CD4-positive, alpha-beta T cell treated with Interleukin-17A for 4 hours (primary cell): ENCODE measurements around the gene ACBD4.

Source experiments
- DNase-seq: peaks from one replicate; pipeline ENCODE4 v3.0.0-alpha.2; 2020; ENCODE audit warnings: mixed read lengths

Gene ACBD4

DNA sequence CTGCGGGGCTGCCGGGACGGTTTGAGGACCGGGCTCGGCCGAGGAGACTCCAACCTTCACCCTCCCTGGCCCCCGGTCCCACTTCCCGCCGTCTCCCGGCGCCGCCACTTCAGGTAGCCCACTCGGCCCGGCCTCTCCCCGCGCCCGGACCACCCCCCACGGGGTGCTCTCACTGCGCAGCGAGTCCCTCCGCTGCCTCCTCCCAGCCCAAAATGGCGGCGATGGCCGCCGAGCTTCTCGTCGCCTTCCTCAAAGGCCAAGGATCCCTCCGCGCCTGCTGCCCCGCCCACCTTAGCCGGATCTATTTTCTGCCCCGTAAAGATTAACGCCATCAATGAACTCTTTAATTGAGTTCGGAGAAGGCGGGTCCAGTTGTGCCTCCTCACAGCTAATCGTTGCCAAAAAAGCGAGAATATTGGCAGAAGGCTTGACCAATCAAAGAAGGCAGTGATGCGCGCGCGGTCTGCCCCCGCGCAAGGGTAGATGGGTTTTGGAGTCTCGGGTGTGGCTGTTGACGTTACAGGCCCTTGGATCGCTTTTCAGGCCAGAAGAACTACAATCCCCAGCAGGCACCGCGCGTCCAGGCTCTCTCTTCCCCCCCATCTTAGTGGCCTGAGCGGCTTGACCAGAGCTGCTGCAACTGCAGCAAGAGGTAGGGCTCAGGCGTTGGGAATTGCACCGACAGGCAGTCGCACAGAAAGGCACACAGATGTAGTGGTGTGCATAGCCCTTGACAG is 26.0 kb downstream of the ACBD4 start, which contains the start of gene HEXIM2:
Gene HEXIM2 (plus strand): TSS at position 588 of the 737 bp plus-strand sequence. CDS start 919 bp downstream, outside the sequence.
- peak; percentile 96 for DNase-seq

DNA sequence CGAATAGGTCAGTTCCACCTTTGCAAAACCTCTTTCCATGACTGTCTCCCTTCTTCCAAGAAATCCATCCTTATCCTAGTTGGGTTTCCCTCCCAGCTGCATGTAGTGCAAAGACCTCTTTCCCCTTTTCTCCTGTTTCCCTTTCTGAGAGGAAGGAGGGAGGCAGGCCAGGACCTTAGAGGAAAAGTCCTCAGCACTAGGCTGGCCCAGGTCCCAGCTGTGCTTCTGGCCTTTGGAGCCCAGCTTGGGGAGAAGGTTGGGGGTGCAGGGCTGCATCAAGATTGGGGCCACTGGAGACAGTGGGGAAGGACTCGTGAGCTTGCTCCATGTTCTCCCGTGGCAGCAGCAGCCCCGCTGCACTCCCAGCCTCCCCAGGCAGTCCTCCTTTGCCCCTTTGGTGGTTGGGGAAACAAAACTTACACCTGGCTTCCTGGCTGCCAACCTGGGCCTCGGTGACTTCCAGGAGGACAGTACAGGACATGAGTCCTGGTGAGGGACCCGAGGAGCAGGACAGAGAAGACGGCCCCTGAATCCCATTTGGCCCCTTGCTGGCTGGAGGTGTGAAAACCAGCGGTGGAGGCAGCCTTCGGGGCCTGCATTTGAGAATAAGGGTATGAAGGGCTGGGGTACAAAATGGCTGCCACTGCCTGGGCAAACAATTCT is 26.7 kb downstream of the ACBD4 start:
- DNase-seq: no peak

DNA sequence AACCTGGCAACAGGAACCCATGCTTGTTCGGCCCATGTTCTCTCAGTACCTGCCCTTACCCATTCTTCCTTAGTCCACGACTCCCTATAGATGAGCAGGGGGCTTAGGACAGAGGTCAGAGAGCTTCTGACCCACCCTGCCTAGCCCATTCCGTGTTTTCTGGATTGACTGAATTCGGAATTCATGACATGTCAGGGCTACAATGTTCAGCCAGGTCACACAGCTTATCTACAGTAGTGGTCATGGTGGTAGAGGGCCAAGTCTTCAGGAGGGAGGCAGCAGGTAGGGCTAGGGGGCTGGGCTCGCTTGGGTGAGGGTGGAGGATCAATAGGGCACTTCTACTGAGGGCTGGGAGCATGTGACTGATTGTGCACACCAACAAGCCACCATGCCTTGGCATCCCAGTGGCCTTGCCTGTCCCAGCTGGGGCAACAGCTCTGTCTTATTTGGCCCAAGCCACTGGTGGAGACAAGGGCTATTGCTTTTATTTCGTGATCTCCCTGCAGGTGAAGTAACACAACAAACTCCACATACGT is 29.3 kb downstream of the ACBD4 start:
- no peak for DNase-seq

DNA sequence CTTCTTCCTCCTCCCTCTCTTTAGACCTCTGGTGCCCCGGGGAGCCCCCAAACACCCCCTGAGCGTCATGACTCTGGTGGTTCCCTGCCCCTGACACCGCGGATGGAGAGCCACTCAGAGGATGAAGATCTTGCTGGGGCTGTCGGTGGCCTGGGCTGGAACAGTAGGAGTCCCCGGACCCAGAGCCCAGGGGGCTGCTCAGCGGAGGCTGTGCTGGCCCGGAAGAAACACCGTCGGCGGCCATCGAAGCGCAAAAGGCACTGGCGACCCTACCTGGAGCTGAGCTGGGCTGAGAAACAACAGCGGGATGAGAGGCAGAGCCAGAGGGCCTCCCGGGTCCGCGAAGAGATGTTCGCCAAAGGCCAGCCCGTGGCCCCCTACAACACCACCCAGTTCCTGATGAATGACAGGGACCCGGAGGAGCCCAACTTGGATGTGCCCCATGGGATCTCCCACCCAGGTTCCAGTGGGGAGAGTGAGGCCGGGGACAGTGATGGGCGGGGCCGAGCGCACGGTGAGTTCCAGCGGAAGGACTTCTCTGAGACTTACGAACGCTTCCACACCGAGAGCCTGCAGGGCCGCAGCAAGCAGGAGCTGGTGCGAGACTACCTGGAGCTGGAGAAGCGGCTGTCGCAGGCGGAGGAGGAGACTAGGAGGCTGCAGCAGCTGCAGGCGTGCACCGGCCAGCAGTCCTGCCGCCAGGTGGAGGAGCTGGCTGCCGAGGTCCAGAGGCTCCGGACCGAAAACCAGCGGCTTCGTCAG is 33.7 kb downstream of the ACBD4 start:
- DNase-seq: no peak

DNA sequence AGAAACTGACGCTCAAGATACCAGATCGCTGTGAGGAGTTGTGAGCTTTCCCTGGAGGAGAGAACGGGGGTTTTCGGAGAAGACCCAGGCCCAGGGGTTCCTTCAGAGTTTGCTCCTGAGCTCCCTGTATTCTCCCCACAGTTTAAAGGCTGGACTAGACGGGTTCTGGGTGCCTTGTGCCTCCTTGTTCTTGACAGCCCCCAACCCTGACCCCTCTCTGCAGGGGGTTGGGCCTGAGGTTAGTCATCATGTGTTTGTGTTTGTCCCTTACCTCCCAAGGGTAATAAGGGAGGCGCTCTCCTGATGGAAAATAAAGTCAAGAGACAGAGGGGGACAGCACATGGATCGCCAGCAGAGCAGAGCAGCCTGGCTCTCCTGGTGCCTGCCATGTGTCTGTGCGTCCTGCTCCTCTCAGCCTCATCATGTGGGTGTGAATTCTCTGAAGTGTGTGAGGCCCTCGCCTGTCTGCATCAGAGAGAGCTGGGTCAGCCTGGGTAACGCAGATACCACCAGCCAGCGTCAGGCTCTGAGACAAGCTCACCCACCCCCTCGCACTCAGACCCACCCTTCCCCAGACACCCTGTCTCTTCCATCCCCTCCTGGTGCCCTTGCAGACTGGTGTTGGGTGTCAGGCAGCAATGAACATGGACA is 34.9 kb downstream of the ACBD4 start:
- no peak for DNase-seq

DNA sequence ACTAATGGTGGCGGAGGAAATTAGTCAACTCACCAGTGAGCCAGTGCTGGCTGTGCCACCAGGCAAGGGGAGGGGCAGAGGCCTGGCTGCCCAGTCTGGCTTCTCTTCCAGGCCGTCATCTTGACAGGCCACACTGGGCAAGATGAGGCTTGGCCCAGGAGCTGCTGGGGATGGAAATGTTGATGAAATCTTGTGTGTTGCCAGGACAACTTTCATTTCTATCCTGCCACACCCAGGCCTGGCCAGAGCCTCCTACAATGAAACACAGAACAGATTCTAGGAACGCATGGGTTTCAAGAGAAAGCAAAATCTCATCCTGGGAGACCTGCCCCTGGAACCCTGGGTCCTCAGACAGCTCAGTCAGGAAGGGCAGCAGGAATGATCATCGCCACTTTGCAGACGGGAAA is 35.4 kb downstream of the ACBD4 start:
- DNase-seq: no peak

DNA sequence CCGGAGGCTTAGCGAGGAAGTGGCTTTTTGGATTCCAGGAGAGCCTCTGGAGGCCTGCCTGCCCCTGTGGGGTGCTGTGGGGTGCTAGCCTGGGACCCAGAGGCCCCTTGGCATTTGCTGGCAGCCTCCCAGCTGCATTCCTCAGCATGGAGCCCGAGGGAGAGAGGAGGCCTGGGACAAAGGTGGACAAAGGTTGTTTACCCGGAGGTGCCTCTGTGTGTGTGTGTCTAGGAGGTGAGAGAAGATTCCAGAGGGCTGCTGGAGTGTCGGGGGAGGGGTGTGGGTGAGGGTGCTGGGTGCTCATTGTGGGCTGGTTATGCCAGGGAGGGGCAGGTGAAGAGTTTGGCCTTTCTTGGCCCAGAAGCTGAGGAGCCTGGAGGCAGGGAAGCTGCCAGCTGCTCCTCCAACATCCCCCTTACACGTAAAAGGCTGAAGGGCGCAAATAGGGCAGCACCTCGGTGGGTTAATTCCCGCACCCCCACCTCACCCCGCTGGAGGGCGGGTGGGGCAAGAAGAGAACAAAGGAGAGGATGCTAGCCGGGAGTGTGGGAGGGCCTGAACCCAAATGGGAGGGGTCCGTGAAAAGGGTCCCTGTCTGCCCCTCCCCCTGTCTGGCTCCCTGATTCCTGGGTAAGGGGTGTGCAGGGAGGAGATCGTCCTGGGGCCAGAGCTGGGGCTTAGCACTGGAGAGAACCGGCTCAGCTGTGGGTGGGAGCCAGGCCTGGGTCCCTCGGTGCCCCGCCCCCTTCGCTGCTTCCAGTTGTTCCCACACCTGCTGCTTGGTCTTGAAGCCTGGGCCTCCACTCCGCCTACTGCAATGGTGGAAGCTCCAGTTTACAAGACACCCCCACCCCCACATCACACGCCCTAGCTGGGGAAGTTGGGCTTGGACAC is 36.1 kb downstream of the ACBD4 start:
- DNase-seq: peak; percentile 8

DNA sequence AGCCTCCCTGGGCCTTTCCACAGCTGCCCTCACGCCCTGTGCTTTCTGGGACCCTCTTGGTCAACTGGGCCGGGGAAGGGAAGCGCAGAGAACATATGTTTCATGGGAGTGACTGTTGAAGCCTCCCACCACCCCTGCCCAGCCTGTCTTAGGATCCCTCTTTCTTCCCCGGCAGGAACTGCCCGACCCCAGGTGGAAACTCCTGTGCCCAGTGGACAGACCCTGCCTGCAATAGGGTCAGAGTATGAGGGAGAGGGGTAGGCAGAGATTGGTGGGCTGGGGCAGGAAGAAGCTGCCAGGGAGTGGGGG is 36.7 kb downstream of the ACBD4 start:
- DNase-seq: no peak

DNA sequence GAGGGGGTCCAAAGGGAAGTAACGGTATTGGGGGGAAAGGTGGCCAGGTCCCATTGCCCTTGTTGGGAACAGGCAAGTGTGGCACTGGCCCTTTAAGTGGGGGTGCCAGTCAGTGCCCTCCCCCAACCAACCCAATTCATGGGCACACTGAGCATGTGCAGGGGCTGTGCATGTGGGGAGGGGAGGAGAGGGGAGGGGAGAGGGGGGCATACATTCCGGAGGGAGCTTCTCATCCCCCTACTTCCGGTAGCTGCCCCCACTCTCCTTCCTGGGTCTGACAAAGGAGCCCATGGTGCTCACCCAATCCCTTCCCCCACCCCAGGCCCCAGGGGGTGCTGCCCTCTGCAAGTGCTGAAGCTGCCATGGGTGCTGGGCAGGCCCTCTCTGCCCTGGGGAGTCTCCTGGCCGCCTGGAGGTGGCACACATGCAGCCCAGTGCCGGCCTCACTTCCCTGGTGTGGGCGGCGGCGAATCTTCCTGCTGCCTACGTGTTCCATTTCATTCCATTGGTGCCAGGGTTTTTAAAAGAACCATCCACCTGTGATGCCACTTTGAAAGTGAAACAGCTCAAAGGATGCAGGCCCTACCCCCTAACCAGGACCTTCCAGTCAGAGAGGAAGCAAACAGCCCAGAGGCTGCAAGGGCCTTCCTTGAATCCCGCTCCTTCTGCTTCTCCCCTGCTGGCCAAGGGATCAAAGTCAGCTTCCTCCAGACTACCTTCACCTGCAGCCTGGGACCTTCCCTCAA is 37.2 kb downstream of the ACBD4 start:
- peak; percentile 77 for DNase-seq

DNA sequence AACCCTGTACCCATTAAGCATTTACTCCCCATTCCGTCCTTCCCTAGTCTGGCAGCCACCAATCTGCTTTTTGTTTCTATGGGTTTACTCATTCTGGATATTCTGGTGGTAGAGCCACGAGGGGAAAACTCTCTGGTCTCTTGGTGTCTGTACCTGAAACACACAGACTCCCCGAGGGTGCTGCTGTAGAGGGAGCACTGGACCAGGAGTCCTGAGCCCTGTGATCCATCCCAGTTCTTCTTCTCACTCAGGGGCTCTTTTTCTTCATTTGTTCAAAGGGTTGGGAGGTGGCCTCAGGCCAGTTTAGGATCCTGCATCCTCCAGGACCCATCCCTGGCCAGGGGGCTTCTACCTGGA is 40.2 kb downstream of the ACBD4 start:
- DNase-seq: no peak

DNA sequence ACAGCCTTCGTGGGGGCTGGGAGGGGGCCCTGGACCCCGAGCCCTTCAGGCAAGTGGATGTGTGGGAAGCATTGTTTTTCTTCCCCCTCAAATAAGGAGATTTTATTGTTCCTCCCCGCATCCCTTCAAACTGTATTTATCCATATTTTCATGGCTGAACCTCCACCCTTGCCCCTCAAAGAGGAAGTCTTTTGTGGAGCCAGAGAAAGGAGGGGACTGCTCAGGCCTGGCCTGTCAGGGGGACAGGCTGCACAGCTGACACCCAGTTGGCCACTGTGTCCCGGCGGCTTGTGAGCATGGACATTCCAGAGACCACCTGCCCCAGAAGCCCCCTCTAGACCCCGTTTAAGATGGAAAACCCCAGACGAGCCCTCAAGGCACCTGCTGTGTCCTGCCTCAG is 42.1 kb downstream of the ACBD4 start:
- no peak for DNase-seq

DNA sequence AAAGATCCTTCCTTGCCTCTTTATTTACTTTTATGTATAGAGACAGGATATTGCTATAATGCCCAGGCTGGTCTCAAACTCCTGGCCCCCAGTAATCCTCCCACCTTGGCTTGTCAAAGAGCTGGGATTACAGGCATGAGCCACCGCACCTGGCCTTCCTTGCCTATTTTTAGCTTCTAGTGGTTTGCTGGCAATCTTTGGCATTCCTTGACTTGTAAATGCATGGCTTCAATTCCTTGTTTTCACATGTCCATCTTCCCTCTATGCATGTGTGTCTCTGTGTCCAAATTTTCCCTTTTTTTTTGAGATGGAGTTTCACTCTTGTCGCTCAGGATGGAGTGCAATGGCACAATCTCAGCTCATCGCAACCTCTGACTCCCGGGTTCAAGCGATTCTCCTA is 48.7 kb downstream of the ACBD4 start:
- no peak for DNase-seq

DNA sequence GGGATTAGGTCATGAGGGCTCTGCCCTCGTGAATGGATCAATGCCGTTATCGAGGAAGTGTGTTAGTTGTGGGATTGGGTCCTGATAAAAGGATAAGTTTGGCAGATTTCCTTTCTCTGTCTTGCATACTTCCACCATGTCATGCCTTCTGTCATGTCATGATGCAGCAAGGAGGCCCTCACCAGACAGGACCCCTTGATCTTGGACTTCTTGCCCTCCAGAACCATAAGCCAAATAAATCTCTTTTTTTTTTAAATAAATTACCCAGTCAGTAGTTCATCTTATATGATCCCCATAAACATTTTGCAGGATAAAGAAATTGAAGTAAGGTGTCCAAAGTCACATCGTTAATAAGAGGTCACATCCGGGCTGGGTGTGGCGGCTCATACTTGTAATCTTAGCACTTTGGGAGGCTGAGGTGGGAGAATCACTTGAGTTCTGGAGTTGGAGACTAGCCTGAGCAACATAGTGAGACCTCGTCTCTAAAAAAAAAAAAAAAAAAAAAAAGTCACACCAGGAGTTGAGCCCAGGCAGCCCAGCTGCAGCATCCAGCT is 51.4 kb downstream of the ACBD4 start:
- no peak for DNase-seq

DNA sequence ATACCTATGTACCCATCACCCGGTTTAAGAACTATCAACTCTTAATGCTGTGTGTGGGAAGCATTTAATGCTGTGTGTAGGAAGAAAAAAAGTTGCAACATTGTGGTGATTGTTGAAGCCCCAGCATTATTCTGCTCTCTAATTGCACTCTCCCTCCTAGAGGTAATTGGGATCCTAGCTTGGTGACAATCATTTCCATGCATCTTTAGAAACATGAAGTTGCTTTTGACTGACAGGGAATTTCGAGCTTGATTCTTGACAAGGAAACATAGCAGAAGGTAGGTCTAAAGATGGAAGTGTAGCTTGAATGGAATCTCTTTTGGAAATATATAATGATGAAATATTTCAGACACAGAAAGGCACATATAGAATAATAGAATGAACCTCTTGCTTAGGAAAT is 53.5 kb downstream of the ACBD4 start:
- no peak for DNase-seq

DNA sequence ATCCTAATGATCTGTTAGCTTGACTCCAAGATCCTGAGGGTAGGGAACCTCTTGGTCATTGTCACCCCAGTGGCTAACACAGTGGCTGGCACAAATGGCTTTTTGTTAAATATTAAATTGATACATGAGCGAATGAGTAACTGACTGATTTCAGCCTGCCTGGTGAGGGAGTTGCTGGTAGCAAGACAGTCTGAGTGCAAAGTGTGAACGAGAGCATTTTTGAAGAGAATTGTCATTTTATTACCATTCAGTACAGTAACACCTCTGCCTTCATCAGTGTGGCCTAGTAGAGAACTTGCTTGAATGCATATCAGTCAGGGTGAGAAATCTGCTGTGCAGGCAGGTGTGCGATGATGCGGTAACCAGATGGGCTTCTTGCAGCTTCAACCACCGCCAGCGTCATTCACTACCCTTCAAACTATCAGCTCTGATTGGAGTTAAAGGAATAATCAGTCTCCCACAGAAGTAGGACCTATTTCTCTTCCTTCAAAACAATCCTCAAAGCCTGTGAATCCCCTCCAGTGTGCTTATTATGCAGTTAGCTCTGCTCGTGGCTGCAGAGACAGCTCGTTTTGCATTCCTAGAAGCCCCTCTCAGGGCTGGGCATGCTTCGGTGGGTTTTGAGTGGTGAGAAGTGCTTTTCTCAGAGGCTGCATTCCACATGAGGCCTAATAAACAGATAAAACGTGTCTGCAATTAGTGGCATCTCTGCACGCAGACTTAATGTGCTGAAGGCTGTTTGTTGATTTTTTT is 55.2 kb downstream of the ACBD4 start:
- DNase-seq: no peak
